ENCODE measurements around the gene FH. TPM values are rescaled to one million over a fixed set of nuclear protein-coding genes. Genes with fewer than 3 reads are reported as not detected.
A peak's percentile ranks its signal among the peaks of the same experiment; 100 is the strongest.

FH gene
- total RNA-seq (2013; cell fraction: nucleolus; rRNA removed) = 38.7 and 61.7 TPM in 2 replicates
- total RNA-seq (2014; rRNA removed) (66.3 and 68.6 TPM in 2 replicates), total RNA-seq (2014; rRNA removed; fragmentation: Illumina TruSeq; extraction: Trizol) (77.2 and 77.8 TPM in 2 replicates), total RNA-seq (2021) (75.6 and 78.1 TPM in 2 replicates), polyA plus RNA-seq (2011; rRNA removed) (74.6 and 84.9 TPM in 2 replicates), polyA plus RNA-seq (2014; fragmentation: Illumina TruSeq; extraction: Trizol) (75.3 and 83.4 TPM in 2 replicates), polyA plus RNA-seq (2014; fragmentation: Nextera tagmentation; extraction: Ambion mirVana) (10 to 100 TPM; 44.7 to 57.5 TPM), polyA plus RNA-seq (2014; rRNA removed) (72.9 and 82.5 TPM in 2 replicates), polyA plus RNA-seq (2016; fragmentation: Nextera tagmentation; extraction: Ambion mirVana) (100 to 1,000 TPM; 119 to 124 TPM), polyA minus RNA-seq (2011; rRNA and poly(A)+ RNA removed) (55.6 and 77.6 TPM in 2 replicates), Bru-seq, nascent RNA (percentile 72 among the genes with signal in this experiment), BruChase-seq, experiment 1, labeled RNA remaining after a 6-hour chase (percentile 64 among the genes with signal in this experiment), BruChase-seq, experiment 2, labeled RNA remaining after a 2-hour chase (percentile 62 among the genes with signal in this experiment)
- 71.7 TPM for polyA plus RNA-seq (2011; ENCODE audit: low read depth)
- polyA plus RNA-seq (2011; cell fraction: cytosol; rRNA removed) = 44.5 and 50.5 TPM in 2 replicates
- polyA plus RNA-seq (2011; cell fraction: nucleus; rRNA removed) = 51.6 and 69.9 TPM in 2 replicates
- 57.1 and 76.8 TPM in 2 replicates for polyA plus RNA-seq (2012)
- 21.5 and 22.8 TPM in 2 replicates for polyA minus RNA-seq (2011; cell fraction: cytosol; rRNA and poly(A)+ RNA removed)
- 15.5 and 27.2 TPM in 2 replicates for polyA minus RNA-seq (2011; cell fraction: nucleus; rRNA and poly(A)+ RNA removed)
- long read RNA-seq, experiment 1, transcript FH-201 (10 exons, 1,797 nt) = major isoform, 114 of 129 reads
- long read RNA-seq, experiment 1, partial matches to known transcripts = 6 of 129 reads
- long read RNA-seq, experiment 1, other reads (novel, unspliced or antisense) = 9 of 129 reads
- long read RNA-seq, experiment 2, transcript FH-201 (10 exons, 1,797 nt) = major isoform, 1,199 of 1,244 reads
- long read RNA-seq, experiment 2, partial matches to known transcripts = 19 of 1,244 reads
- long read RNA-seq, experiment 2, other reads (novel, unspliced or antisense) = 26 of 1,244 reads

- Histone ChIP-seq H3K79me2 (ENCODE audit: control insufficient read depth, insufficient read depth, low read length) (peaks cover 41% of the 10 kb centered on the region), H2AFZ (ENCODE audit: control insufficient read depth, low read depth, low read length) (peak within 1 kb of the TSS; percentile 85), H3K27ac (ENCODE audit: control insufficient read depth, insufficient read depth) (peak within 1 kb of the TSS; percentile 88), H3K36me3 (ENCODE audit: control insufficient read depth in 2 of 2, insufficient read depth in 2 of 2, low read length in 1 of 2) (no peaks in the 10 kb centered on the region), H3K9me3 (replicated peaks; ENCODE audit: control insufficient read depth, insufficient read depth, low read length) (no peaks in the 10 kb centered on the region), H3K4me2 (ENCODE audit: control insufficient read depth, insufficient read depth) (peak within 1 kb of the TSS; percentile 84), H3K9ac (ENCODE audit: control insufficient read depth, insufficient read depth, low read length) (peak within 1 kb of the TSS; percentile 84), H4K20me1 (ENCODE audit: control insufficient read depth, insufficient read depth) (no peaks in the 10 kb centered on the region), H3K27me3 (replicated peaks in 1 of 2; ENCODE audit: control insufficient read depth in 2 of 2, insufficient read depth in 2 of 2, low read length in 1 of 2) (no peaks in the 10 kb centered on the region), H3K4me3 (peak within 1 kb of the TSS; percentile 93), H3K4me1 (ENCODE audit: control insufficient read depth, insufficient read depth, low read length) (peaks cover 3% of the 10 kb centered on the region; the same call in 1 of the 2 replicates)
- ChIA-PET POLR2A (no interaction called here), SMC1A (ENCODE audit: uncharacterized antibody, unreplicated experiment) (interaction anchor here (1.1 to 2.1 kb wide), 5 partner anchors 8 to 110 kb away, joined by 3 to 5 read pairs (median 4); partner anchors contain the start of gene KMO), CTCF (no interaction called here), RAD21 (ENCODE audit: unreplicated experiment) (interaction anchor here (1.1 kb wide), 2 partner anchors 13 to 92 kb away, joined by 3 read pairs; partner anchors contain the start of gene KMO)
- intact Hi-C loops (cut with micrococcal nuclease; ENCODE audit: unreplicated experiment) (loop anchor here (1.0 kb wide), 1 partner anchor 10 kb away; no protein-coding TSS in a partner anchor), in situ Hi-C loops (cut with MboI) (no loop called here)
- ATAC-seq = peak; percentile 98
- peak; percentile 89 for DNase-seq (ENCODE audit: low read depth, low spot score)
- peak; percentile 92 for FAIRE-seq
- BruUV-seq (replicated peaks) = no TSS peak
- WGBS (ENCODE audit: insufficient coverage, insufficient replicate concordance, low lambda C conversion rate, missing lambda C conversion rate) = under 1% methylated on average over 51 of the region's 70 CpGs
- TF ChIP-seq POU2F2 (IDR thresholded peaks at IDR 0.05; ENCODE audit: borderline replicate concordance, low read depth, low read length) (0 out of 3 replicates have a peak, but pooled peaks have one; percentile 7), SUPT20H (IDR thresholded peaks at IDR 0.05; ENCODE audit: borderline replicate concordance, control insufficient read depth, low read depth, low read length) (no peak), LARP7 (IDR thresholded peaks at IDR 0.05) (0 out of 2 replicates have a peak, but pooled peaks have one; percentile 81), NFXL1 (IDR thresholded peaks at IDR 0.05; ENCODE audit: borderline replicate concordance) (no peak), CREM (IDR thresholded peaks at IDR 0.05; ENCODE audit: low read depth) (peak; percentile 37; the same call in 1 of the 2 replicates), FOXK2 (IDR thresholded peaks at IDR 0.05) (no peak), E2F8 (IDR thresholded peaks at IDR 0.05; ENCODE audit: low read depth, partially characterized antibody) (no peak), ATF3 (IDR thresholded peaks at IDR 0.05; ENCODE audit: borderline replicate concordance, extremely low read depth, low read depth, low read length) (no peak), IKZF1 (conservative IDR thresholded peaks at IDR 0.05) (peak; percentile 76), IKZF2 (IDR thresholded peaks at IDR 0.05) (peak; percentile 81 to 82), RAD21 (IDR thresholded peaks at IDR 0.05; ENCODE audit: insufficient read depth, low read depth, low read length) (no peak)
- TF ChIP-seq, protein P1, sequence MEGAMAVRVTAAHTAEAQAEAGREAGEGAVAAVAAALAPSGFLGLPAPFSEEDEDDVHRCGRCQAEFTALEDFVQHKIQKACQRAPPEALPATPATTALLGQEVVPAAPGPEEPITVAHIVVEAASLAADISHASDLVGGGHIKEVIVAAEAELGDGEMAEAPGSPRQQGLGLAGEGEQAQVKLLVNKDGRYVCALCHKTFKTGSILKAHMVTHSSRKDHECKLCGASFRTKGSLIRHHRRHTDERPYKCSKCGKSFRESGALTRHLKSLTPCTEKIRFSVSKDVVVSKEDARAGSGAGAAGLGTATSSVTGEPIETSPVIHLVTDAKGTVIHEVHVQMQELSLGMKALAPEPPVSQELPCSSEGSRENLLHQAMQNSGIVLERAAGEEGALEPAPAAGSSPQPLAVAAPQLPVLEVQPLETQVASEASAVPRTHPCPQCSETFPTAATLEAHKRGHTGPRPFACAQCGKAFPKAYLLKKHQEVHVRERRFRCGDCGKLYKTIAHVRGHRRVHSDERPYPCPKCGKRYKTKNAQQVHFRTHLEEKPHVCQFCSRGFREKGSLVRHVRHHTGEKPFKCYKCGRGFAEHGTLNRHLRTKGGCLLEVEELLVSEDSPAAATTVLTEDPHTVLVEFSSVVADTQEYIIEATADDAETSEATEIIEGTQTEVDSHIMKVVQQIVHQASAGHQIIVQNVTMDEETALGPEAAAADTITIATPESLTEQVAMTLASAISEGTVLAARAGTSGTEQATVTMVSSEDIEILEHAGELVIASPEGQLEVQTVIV (IDR thresholded peaks at IDR 0.05; ENCODE audit: borderline replicate concordance, partially characterized antibody) = no peak
Observed at GRCh38 chr1:241519308-241520079, at the start of gene FH. Gene FH (minus strand): TSS chr1:241519755. CDS start chr1:241519722, 33 bp downstream.
